ENCODE measurements around the gene GSG1L.

Gene GSG1L

DNA sequence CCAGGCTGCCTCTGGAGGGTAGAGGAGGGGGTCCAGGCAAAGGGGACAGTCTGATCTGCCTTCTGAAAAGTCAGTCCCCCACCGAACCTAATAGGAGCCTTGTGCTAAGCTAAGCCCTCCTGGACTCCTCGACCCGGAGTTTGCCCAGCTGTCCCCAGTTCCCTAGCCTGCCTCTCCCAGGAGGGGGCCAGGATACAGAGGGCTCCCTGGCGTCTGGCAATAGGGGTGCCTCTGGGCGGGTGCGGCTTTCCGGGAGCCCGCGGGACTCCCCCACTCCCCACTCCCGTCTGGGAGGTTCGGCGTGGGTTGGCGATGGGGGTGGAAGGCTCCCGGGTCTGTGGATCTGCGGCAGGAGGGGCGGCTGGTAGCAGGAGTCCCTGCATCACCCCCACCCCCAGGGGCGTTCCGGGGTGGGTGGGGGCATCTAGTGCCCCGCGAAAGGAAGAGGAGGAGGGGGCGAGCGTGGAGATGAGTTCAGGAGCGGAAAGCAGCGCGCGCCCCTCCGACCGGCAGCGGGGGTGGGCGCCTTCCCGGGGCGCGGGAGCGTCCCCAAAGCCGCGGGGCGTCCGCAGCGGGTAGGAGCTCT lies 1.2 kb downstream of the GSG1L start:
- no peak for DNase-seq

DNA sequence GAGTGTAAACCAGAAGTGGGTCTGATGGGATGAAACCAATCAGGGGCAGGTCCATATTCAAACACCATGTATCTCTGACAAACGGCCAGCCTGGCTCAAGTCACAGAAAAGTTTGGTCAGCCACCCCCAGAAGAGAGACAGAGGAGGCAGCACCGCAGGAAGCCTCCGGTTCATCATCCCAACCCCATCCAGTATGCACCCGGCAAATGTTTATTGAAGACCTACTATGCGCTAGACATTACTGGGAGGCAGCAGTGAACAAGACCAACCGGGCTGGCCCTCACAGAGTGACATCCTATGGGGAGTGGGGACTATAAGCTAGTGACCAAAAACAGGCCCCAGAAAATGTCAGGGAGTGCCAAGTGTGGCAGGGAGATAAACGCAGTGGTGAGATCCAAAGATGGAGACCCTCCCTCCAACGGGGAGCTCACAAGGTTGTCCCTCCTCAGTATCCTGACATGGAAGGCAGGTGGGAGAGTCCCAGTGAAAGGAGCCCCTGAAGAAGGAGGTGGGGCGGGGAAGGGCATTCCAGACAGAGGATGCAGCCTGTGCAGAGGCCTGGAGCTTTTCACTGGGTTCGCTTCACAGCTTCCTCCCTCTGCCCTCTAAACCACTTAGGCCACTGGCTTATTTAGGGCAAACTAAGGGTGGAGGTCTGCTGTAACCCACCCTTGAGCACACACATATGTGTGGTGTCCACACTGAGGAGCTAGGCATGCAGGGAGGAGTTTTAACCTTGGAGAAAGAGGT lies 2.0 kb downstream of the GSG1L start:
- no peak for DNase-seq

DNA sequence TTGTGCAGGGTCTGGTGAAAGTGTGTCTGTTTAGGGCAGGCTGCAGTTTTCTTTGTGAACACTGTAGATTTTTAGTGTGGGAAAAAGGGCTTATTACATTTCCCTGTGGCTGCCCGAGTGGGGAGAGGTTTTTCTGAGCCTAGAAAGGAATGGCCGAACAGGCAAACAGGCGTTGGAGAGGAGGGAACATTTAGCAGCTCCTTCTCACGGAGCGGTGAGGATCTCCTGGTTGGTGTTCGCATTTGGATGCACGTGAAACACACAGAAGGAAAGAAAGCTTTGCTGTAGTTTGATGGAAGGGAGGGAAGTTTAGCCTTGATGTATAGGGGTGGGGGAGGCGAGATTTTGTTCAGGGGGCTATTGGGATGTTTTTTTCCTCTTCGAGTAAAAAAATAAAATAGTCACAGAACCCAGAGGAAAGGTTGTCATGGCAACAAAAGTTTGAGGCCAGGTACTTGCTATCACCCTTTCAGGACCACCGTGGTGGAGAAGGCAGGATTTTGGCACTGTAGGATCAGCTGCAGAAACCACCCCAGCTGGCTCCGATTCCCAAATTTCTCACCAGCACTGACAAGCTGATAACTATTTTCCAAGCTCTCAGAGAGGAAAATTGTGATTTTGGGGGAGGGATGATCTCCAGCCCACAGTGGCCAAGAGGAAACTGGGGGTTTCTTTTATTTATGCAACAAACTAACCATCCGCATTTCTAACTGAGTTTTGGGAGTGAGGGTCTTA lies 3.5 kb downstream of the GSG1L start:
- no peak for DNase-seq

DNA sequence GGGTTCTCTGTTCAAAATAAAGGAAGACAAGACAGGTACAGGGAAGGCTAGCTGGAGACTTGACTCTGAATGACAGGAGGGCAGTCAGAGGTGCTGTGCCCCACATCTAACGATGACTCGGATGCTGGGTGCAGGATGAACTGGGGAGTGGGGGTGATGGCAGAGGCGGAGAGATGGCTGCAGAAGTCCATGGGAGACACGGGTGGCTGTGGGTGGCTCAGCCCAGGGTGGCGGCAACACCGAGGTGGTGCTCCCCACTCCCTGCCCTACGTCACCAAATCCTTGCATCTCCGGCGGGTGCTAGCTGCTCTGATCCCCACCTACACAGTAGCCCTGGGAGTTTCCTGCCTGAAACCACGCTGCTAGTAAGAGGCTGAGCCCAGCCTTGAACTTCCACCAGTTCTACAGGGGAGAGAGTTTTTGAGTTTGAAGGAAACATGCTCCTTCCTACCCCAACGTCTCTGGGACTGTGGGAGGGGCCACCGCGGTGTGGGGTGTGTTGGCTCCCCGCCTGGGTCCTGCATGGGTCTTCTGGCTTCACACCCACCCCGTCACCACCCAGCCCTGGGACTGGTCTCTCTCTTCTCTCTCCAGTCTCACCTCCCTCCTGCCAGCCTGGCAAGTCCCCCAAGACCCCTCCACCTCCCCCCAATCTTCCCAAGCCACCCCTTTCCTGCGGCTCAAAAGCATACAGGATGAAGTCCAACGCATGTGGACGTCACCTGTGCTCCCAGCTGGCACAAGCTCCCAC lies 4.5 kb downstream of the GSG1L start:
- no peak for DNase-seq

DNA sequence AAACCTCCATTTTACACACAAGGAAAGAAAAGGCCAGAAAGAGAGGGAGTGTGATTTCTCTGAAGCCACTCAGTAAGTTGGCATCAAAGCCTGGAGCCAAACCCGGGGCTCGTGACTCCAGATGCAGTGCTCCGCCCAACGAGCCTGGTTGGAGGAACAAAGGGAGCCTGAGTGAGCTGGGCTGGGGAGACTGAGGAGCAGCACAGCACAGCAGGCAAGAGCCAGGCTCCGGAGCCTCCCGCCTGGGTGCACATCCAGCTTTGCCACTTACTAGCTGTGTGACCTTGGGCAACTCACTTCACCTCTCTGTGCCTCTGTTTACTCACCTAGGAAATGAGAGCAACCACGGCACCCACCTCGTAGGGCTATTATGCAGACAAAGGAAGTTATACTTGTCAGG lies 5.6 kb downstream of the GSG1L start:
- no peak for DNase-seq

DNA sequence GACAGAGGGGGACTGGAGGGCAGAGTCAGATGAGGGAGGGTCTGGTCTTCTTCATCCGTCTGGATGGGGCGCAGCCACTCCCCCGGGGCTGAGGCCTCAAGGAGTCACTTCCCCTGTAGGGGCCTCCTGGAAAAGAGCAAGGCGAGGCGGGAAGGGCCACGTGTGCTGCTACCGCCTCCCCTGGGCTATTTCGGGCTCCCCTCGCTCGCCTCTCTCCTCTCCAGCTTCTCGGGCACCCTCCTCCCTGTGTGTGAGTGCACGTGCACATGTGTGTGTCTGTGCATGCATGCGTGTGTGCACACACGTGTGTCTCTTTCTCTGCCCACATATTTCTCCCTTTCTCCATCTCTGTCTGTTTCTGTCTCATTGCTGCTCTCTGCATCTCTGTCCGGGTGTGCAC lies 10.1 kb downstream of the GSG1L start:
- no peak for DNase-seq

DNA sequence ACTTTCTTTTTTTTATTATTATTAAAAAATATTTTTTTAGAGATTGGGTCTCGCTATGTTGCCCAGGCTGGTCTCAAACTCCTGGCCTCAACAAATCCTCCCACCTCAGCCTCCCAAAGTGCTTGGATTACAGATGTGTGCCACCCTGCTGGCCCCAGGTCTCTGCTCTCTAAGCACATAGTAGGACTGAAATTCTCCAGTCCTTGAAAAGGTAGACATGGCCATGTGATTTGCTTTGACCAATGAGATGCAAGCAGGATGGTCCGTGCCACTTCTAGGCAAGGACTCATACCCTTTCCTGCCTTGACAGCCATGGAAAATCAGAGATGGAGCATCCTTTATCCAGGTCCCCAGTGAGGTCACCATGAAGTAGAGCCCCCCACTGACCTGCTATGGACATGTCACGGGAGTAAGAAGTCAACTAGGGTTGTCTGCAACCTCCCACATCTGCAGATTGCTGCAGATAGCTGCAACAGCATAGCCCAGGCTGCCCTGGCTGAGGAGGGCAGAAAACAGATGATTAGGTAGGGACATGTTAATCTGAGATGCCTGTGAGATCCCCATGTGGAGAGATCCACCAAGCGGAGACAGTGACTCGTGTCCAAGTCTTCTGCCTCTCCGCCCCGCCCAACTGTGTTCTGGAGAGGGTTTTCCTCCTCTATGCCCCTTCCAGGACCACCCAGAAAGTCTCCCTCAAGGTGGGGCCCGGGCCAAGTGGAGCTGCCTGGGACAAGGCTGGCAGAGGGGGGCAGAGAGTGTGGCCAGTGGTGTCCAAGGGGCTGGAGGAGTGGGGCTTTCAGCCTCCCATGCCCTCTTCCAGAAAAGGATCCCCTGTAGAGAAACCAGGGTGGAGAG lies 11.0 kb downstream of the GSG1L start:
- no peak for DNase-seq

DNA sequence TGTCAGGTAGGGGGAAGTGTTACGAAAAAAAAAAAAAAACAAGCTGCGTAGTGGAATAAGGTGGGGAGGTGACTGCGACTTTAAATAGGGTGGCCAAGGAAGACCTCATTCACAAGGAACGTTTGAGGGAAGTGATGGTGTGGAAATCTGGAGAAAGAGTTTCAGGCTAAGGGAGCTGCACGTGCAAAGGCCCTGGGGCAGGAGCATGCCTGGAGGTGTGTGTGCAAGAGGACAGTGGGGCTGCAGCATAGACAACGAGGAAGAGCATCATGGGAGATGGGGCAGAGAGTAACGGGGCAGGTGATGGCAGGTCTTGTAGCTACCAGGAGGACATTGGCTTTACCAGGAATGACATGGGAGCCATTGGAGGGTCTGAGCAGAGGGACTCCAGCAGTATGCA lies 12.0 kb downstream of the GSG1L start:
- no peak for DNase-seq

DNA sequence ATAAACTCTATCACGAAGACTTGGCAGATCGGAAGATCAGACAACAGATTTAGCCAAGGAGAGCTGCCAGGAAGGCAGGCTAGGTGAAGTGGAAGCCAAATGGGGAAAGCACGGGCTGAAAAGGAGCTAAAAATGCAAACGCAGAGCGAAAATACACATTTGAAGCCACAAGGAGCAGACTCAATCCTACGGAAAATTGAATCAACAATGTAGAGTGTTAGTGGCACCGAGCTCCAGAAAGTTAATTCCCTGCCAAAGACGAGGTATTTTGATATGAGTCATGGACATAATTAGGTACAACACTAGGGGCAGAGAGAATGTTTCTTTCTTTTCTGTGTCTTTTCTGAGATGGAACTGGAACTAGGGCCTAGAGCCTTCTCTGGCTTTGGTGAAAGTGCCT lies 20.7 kb downstream of the GSG1L start:
- DNase-seq, result no peak

DNA sequence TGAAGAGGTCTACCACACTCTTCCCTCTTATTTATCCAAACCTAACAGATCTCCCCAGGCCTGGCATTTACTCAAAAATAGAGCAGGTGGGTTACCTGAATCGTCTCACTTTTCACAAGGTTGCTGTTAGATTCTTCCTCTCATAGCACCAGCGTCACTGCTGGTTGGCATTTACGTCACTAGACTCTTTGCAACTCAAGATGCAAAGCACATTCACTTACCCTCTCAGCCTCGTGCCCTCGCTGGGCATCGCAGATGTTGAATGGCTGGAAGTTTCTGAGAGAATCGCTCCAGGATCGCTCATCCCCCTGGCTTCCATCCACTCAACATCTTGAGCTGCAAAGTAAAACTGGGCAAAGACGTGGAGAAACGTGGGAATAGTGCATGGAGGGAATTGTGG lies 21.9 kb downstream of the GSG1L start:
- DNase-seq, result no peak

DNA sequence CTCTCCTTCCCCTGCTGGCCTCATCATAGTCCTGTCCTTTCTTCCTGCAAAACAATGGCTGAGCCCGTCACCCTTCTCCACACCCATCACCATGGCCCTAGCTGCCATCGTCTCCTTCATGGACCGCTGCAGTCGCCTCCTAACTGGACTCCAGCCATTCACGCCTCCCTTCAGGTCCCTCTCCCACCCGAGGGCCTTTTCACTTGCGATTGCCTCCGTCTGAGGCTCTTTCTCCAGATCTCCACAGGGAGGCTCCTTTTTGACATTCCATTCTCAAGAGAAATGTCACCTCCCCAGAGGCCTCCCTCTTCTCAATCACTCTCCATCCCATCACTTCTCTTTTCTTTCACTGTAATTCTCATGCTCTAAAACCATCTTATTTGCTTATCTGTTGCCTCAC lies 23.5 kb downstream of the GSG1L start:
- no peak for DNase-seq

DNA sequence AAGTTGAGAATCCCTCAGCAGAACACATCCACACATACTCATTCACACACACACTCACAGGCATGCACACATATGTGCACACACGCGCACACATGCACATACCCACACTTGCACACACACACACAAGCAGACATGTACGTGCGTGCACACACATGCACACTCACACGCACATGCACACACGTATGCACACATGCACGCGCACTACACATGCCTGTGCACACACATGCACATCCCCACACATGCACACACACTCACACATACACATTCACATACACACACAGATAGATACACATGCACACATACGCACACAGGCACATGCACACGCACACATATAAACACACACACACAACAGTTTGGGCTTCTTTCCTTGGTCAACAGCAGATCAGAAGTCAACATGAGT lies 24.0 kb downstream of the GSG1L start:
- DNase-seq, result no peak

DNA sequence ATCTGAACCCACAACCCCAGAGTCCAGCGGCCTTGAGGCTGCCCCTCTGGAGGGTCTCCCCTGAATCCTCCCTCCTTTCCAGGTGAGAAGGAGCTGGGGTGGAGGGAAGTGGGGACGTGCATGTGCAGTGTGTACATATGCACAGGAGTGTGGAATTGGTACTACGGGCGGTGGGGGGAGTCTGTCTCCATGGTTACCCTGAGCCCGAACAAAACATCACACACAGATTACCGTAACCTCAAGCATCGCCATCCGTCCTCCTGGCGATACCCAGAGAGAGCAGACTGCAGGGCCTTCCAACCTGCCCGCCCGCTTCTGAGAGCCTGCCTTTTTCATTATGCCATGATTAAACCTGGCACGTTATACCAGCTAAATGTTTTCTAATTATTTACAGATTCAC lies 25.1 kb downstream of the GSG1L start:
- no peak for DNase-seq

DNA sequence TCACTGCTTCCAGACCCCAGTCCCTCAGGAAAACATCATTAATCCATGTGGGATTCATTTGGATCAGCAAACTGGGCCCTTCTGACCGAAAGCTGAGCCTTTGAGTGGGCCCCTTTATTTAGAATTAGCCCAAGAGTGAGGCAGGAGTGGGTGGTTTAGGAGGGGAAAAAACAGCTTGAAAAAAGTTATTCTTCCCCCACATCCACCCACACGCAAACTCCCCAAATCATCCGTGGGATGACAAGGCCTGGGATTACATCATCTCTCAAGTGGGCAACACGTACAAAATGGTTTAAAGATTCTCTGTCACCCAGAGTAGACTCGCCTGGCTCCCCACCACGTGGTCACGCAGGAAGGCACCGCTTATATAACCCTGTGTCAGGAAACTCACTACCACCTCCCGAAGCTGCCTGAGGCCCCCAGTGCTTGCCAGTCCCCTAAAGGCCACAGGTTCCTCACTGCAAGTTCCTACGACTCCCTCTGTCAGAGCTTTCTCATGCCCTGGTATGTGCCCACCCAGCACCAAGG lies 27.6 kb downstream of the GSG1L start:
- DNase-seq, result no peak

DNA sequence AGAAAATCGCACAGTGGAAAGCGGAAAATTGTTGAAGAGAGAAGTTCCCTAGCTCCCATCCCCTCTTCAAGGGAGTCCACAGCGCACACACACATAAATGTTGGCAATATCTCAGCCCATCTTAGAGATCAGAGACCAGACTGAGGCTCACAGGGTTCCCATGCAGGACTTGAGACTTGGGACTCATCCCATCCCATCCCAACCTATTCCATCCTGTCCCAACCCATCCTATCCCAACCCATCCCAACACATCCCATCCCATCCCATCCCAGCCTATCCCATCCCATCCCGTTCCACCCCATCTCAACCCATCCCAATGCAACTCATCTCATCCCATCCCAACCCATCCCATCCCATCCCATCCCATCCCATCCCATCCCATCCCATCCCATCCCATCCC lies 29.6 kb downstream of the GSG1L start:
- DNase-seq, result no peak

DNA sequence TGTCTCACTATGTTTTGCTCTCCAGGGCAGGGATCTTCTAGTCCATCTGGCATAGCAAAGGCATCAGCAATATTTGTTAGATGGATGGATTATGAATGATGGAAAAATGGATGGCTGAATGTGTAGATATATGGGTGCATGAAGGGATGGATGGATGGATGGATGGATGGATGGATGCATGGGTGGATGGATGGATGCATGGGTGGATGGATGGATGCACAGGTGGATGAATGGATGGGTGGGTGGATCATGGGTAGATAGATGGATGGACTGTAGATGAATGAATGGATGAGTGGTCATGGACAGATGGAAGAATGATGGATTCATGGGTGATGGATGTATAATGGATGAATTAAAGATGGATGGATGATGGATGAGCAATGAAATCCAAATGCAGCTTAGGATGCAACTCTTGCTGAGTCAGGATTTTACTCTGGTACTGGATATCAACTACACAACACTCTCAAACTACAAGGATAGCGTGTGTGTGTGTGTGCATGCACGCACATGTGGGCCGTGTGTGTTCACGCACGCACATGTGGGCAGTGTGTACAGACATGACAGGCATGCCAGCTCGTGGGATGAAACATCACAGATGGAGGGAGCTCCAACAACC lies 34.0 kb downstream of the GSG1L start:
- DNase-seq, result no peak

DNA sequence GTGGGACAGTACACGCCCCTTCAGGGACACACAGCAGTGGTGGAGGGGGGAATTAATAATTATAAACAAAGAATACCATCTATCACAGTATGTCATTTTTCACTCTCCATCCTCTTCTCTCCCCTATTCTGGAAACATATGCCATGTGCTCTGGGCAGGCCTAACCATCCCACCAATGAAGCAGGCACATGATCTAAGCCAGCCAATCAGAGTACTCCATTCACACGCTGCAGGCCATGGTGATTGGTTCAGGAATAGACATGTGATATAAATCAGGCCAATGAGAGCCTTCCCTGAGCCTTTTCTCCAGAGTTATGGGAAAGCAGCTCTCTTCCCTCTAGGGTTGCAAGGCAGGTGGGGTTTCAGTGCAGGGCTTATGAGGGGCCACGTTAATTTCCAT lies 36.5 kb downstream of the GSG1L start:
- no peak for DNase-seq

DNA sequence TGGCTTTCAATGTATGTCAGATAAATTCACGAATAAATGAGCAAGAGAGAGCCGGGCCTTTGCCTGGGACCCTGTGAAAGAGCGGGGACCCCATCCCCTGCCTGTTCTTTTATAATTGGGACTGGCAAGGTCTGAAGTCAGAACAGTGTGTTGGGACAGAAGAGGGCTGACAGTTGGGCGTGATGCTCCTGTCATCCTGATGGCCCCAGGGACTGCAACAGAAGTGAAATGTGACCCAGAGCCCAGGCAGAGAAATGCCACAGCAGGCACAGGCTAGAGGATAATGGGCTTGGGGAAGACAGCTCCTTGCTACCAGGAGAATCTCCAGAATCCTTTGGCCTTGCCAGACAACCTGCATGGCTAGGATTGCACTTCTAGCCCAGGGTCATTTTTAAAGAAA lies 37.9 kb downstream of the GSG1L start:
- DNase-seq, result no peak

DNA sequence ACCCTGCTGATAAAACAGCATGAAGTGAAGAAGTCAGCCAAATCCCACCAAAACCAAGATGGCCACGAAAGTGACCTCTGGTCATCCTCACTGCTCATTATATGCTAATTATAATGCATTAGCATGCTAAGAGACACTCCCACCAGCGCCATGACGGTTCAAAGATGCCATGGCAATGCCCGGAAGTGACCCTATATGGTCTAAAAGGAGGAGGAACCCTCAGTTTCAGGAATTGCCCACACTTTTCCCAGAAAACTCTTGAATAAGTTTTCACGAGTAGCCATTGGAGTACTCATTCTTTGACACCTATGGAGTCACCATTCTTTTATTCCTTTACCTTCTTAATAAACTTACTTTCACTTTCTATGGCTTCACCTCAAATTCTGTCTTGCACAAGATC lies 44.3 kb downstream of the GSG1L start:
- no peak for DNase-seq

DNA sequence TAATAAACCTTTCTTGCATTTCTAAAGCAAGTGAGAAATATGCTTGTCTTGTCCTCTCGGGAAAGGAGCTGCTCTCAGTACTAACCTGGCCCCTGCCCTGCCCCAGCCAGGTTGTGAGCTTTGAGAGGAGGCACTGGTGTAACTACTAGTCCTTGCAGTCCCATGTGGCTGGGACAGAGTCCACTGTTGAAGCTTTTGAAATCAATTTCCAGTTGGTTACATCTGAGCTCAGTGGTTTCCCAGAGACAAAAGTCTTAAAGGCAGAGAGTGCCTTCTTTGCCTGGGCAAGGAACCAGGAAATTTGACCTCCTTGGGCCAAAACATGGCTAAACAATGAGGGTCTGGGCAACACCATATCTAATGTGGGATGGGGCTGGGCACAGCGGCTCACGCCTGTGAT lies 48.7 kb downstream of the GSG1L start:
- no peak for DNase-seq

DNA sequence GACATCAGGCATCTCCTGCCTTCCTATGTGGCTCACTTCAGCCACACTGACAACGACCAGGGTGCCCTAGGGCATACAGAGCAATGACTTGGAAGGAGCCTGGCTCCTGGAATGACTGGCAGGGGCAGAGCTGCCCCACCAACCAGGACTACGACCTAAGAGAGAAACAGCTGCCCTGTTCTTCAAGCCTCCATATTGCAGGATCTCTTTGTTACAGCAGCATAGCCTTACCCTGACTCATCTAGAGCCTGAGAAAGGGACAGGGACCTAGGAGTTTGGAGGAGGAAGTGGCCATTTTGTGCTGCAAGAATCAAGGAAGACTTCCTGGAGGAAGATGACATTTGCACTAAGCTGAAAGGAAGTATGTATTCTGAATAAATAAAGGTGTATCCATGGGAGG lies 49.6 kb downstream of the GSG1L start:
- no peak for DNase-seq

DNA sequence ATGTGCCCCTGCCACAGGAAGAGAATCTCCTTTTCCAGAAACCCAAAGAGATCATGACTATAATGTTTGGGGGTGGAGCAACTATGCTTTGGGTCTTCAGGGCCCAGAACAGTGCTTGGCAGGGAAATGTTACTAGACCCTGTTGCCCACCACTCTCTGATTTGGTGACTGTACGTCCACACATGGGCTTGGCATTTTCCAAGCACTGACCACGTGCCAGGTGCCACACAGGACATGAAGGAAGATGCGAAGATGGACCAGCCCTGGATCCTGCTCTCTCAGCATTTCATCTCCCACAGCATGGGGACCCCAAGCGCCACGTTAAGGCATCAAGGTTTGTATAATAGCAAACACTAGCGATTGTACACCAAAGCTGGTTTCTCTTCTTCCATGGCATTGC lies 50.1 kb downstream of the GSG1L start:
- no peak for DNase-seq
